ENCODE results near the gene FNIP1. TPM values are rescaled to one million over a fixed set of nuclear protein-coding genes. Genes with fewer than 3 reads are reported as not detected.
A peak's percentile ranks its signal among the peaks of the same experiment; 100 is the strongest.

The FNIP1 gene
- total and polyA plus RNA-seq, 2 experiments from 2014 or later, result 8.2 to 27.9 TPM

DNA sequence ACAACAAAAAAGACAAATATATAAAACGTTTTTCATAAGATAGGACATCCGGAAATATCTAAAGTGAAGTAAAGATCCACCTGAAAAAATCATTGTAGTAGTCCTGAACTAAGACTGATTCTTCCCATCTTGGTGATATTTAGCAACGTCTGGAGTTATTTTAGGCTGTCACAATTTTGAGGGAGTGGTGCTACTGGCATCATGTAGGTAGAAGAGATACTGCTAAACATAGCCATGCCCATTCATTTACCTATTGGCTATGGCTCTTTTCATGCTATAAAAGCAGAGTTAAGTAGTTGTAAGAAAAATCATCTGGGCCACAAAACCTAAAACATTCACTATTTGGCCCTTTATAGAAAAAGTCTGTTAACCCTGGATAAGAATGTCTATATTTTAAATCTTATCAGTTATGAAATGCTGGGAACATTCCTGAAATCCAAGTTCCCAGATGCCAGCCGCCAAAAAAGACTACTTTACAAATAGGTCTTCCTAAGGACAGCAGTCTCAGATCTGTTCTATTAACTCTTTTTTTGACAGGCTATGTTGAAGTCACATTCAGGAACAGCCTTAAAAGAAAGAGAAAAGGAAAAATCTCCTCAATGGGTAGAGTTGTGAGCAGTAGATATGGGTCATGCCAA, 188.8 kb downstream of the FNIP1 start:
- DNase-seq (ENCODE audit: low spot score) (no peak), ATAC-seq (no peak)
- Histone ChIP-seq H3K27me3 (ENCODE audit: insufficient read depth) (no peaks in the 10 kb centered on the region), H2AFZ (no peak overlapping the region), H3K27ac (ENCODE audit: low read depth) (no peak overlapping the region), H3K4me1 (ENCODE audit: insufficient read depth) (0 out of 2 replicates have a peak, but pooled peaks cover 15% of the 10 kb centered on the region), H3F3A (replicated peaks; ENCODE audit: low read depth) (no peaks in the 10 kb centered on the region), H3K4me3 (no peak overlapping the region), H3K79me2 (replicated peaks; ENCODE audit: insufficient read depth) (peaks cover 94% of the 10 kb centered on the region), H3K9me2 (ENCODE audit: insufficient read depth) (no peaks in the 10 kb centered on the region), H4K20me1 (replicated peaks; ENCODE audit: insufficient read depth) (peaks cover 19% of the 10 kb centered on the region), H3K4me2 (no peak overlapping the region), H3K36me3 (ENCODE audit: insufficient read depth) (no peaks in the 10 kb centered on the region; the same call in 1 of the 2 replicates)
- TF ChIP-seq, protein P1, sequence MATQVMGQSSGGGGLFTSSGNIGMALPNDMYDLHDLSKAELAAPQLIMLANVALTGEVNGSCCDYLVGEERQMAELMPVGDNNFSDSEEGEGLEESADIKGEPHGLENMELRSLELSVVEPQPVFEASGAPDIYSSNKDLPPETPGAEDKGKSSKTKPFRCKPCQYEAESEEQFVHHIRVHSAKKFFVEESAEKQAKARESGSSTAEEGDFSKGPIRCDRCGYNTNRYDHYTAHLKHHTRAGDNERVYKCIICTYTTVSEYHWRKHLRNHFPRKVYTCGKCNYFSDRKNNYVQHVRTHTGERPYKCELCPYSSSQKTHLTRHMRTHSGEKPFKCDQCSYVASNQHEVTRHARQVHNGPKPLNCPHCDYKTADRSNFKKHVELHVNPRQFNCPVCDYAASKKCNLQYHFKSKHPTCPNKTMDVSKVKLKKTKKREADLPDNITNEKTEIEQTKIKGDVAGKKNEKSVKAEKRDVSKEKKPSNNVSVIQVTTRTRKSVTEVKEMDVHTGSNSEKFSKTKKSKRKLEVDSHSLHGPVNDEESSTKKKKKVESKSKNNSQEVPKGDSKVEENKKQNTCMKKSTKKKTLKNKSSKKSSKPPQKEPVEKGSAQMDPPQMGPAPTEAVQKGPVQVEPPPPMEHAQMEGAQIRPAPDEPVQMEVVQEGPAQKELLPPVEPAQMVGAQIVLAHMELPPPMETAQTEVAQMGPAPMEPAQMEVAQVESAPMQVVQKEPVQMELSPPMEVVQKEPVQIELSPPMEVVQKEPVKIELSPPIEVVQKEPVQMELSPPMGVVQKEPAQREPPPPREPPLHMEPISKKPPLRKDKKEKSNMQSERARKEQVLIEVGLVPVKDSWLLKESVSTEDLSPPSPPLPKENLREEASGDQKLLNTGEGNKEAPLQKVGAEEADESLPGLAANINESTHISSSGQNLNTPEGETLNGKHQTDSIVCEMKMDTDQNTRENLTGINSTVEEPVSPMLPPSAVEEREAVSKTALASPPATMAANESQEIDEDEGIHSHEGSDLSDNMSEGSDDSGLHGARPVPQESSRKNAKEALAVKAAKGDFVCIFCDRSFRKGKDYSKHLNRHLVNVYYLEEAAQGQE (IDR thresholded peaks at IDR 0.05; ENCODE audit: unreplicated experiment), result no peak
- TF ChIP-seq ZNF462 (CRISPR knock-in tag; IDR thresholded peaks at IDR 0.05), result no peak
- no peak for TF ChIP-seq ZNF114 (CRISPR knock-in tag; IDR thresholded peaks at IDR 0.05)
- H3K27ac Mint-ChIP-seq, result peak overlapping the region; percentile 90
- no peaks in the 10 kb centered on the region for H3K27me3 Mint-ChIP-seq (ENCODE audit: insufficient read depth, low read depth, poor library complexity)
- H3K4me1 Mint-ChIP-seq, result peaks cover 30% of the 10 kb centered on the region
- H3K9me3 Mint-ChIP-seq, result no peaks in the 10 kb centered on the region
- H3K4me3 Mint-ChIP-seq, result no peak overlapping the region
- no peaks in the 10 kb centered on the region; the same call in 2 of the 3 replicates for H3K36me3 Mint-ChIP-seq (ENCODE audit: low read depth)

Measured in GM23338 (cell line).